Measurements from ENCODE around the gene ELAVL4.

DNA sequence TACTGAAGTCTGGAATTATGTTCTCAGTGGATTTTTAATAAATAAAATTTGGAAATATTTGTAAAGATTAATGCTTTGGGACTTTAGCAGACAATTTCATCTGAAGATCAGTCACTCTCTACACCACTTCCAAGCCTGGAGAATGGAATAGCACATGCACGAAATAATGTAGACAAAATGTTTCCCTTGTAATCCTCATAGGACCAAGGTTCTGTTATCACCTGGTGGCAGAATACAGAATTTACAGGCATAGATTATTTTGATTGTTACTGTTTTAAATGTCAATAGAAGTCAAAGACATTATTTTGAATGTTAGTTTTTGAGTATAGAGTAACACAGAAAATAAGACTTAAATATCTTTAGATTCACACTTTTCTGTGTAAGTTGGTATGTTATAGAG is 9.1 kb upstream of the ELAVL4 start:
- no peak for TF ChIP-seq CTCF (IDR thresholded peaks at IDR 0.05; ENCODE audit: insufficient read depth, low read length, poor library complexity, severe bottlenecking)
- TF ChIP-seq EZH2phosphoT487 (conservative IDR thresholded peaks at IDR 0.05; ENCODE audit: low read length) = no peak

Data from SU-DHL-6 (cell line).